ENCODE measurements around the gene PF4V1.

The PF4V1 gene

GRCh38 chr4:73844345-73844744 is 8.8 kb upstream of the PF4V1 start:
- Histone ChIP-seq H4K20me1 (ENCODE audit: insufficient read depth, low read length) (no peaks in the 10 kb centered on the region), H3K4me1 (ENCODE audit: insufficient read depth, low read length) (no peaks in the 10 kb centered on the region), H3K4me3 (ENCODE audit: low read depth in 1 of 2, low read length in 2 of 2) (no peak overlapping the region), H3K36me3 (ENCODE audit: insufficient read depth, low read length) (no peaks in the 10 kb centered on the region), H3K4me2 (ENCODE audit: insufficient read depth, low read length) (no peak overlapping the region), H3K27ac (ENCODE audit: low read length) (no peak overlapping the region), H3K9ac (ENCODE audit: low read depth, low read length) (no peak overlapping the region), H3K9me3 (ENCODE audit: insufficient read depth, low read length, severe bottlenecking) (no peaks in the 10 kb centered on the region), H3K27me3 (ENCODE audit: insufficient read depth, low read length, poor library complexity) (no peaks in the 10 kb centered on the region), H3K79me2 (ENCODE audit: insufficient read depth, low read length) (no peaks in the 10 kb centered on the region), H2AFZ (ENCODE audit: low read depth, low read length) (no peak overlapping the region)
- no peak for ATAC-seq (ENCODE audit: insufficient read depth, low read depth)
- TF ChIP-seq EZH2 (IDR thresholded peaks at IDR 0.05; ENCODE audit: borderline replicate concordance, low read depth, low read length, severe bottlenecking) (no peak), CTCF (IDR thresholded peaks at IDR 0.05; ENCODE audit: borderline replicate concordance, extremely low read depth, low read length, poor library complexity, severe bottlenecking) (no peak)
- no peak for DNase-seq

GRCh38 chr4:73844806-73845205 is 8.3 kb upstream of the PF4V1 start:
- Histone ChIP-seq H2AFZ (ENCODE audit: low read depth, low read length) (no peak overlapping the region), H3K4me3 (ENCODE audit: low read depth in 1 of 2, low read length in 2 of 2) (no peak overlapping the region), H3K36me3 (ENCODE audit: insufficient read depth, low read length) (no peaks in the 10 kb centered on the region), H4K20me1 (ENCODE audit: insufficient read depth, low read length) (no peaks in the 10 kb centered on the region), H3K27me3 (ENCODE audit: insufficient read depth, low read length, poor library complexity) (no peaks in the 10 kb centered on the region), H3K4me2 (ENCODE audit: insufficient read depth, low read length) (no peak overlapping the region), H3K9ac (ENCODE audit: low read depth, low read length) (no peak overlapping the region), H3K27ac (ENCODE audit: low read length) (no peak overlapping the region), H3K79me2 (ENCODE audit: insufficient read depth, low read length) (no peaks in the 10 kb centered on the region), H3K9me3 (ENCODE audit: insufficient read depth, low read length, severe bottlenecking) (no peaks in the 10 kb centered on the region), H3K4me1 (ENCODE audit: insufficient read depth, low read length) (no peaks in the 10 kb centered on the region)
- DNase-seq (no peak), ATAC-seq (ENCODE audit: insufficient read depth, low read depth) (no peak)
- TF ChIP-seq EZH2 (IDR thresholded peaks at IDR 0.05; ENCODE audit: borderline replicate concordance, low read depth, low read length, severe bottlenecking) (no peak), CTCF (IDR thresholded peaks at IDR 0.05; ENCODE audit: borderline replicate concordance, extremely low read depth, low read length, poor library complexity, severe bottlenecking) (no peak)

- Histone ChIP-seq H3K4me1 (ENCODE audit: insufficient read depth, low read length) (no peaks in the 10 kb centered on the region), H3K79me2 (ENCODE audit: insufficient read depth, low read length) (no peaks in the 10 kb centered on the region), H3K9me3 (ENCODE audit: insufficient read depth, low read length, severe bottlenecking) (no peaks in the 10 kb centered on the region), H4K20me1 (ENCODE audit: insufficient read depth, low read length) (no peaks in the 10 kb centered on the region), H3K4me3 (ENCODE audit: low read depth in 1 of 2, low read length in 2 of 2) (no peak overlapping the region), H3K36me3 (ENCODE audit: insufficient read depth, low read length) (no peaks in the 10 kb centered on the region), H2AFZ (ENCODE audit: low read depth, low read length) (no peak overlapping the region), H3K9ac (ENCODE audit: low read depth, low read length) (no peak overlapping the region), H3K27ac (ENCODE audit: low read length) (no peak overlapping the region), H3K27me3 (ENCODE audit: insufficient read depth, low read length, poor library complexity) (no peaks in the 10 kb centered on the region), H3K4me2 (ENCODE audit: insufficient read depth, low read length) (no peak overlapping the region)
- DNase-seq (no peak), ATAC-seq (ENCODE audit: insufficient read depth, low read depth) (no peak)
- no peak for TF ChIP-seq EZH2 (IDR thresholded peaks at IDR 0.05; ENCODE audit: borderline replicate concordance, low read depth, low read length, severe bottlenecking)
- TF ChIP-seq CTCF (IDR thresholded peaks at IDR 0.05; ENCODE audit: borderline replicate concordance, extremely low read depth, low read length, poor library complexity, severe bottlenecking): no peak
Observed at GRCh38 chr4:73847526-73848182, 5.4 kb upstream of the PF4V1 start.
